HG03066 (cell line): ENCODE measurements around the gene MISP3.
"Not testable (repeated sequence)": the region's sequence is repeated elsewhere in the genome, so short reads cannot be mapped to it uniquely, and the experiment has no call there.

Experiments
- ATAC-seq: cut with Tn5 transposase; IDR thresholded peaks from one replicate; pipeline ENCODE4 v1.9.1; 2021; ENCODE audit warnings: low read depth; ENCODE audit not compliant: unreplicated experiment

Gene MISP3

DNA sequence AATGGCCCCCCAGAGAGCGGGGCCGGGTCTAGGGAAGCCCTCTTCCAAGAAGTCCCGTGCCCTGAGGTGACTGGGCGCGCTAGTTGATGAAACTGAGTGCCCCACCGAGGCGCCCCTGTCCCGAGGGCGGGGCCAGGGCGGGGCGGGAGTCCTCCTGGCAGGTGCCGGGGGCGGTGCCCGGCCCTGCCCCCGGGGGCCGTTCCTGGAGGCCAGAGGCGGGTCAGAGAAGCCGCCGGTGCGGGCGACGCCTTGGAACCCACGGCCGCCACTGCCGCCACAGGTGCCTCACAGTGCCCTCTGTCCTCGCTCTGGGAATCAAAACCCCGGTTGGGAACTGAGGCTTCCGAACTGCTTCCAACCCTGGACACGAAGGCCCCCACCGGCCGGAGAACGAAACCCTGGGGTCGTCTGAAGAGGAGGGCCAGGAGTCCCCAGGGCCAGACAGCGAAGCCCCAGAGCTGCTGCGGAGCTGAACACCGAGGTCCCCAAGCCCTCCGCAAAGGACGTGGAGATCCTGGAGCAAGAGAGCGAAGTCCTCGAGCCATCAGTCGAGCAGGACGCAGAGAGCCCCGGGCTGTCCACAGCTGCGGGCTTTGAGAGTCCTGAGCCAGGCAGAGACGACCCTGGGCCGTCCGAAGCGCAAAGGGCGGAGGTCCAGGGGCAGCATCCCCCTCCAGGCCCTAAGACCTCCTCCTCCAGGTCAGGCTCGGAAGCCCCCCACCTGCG is at the start of gene MISP3:
Gene MISP3, plus strand, starts transcription at position 252 of the 726 bp plus-strand sequence. CDS start 524 bp downstream, outside the sequence.
- ATAC-seq, result no peak

DNA sequence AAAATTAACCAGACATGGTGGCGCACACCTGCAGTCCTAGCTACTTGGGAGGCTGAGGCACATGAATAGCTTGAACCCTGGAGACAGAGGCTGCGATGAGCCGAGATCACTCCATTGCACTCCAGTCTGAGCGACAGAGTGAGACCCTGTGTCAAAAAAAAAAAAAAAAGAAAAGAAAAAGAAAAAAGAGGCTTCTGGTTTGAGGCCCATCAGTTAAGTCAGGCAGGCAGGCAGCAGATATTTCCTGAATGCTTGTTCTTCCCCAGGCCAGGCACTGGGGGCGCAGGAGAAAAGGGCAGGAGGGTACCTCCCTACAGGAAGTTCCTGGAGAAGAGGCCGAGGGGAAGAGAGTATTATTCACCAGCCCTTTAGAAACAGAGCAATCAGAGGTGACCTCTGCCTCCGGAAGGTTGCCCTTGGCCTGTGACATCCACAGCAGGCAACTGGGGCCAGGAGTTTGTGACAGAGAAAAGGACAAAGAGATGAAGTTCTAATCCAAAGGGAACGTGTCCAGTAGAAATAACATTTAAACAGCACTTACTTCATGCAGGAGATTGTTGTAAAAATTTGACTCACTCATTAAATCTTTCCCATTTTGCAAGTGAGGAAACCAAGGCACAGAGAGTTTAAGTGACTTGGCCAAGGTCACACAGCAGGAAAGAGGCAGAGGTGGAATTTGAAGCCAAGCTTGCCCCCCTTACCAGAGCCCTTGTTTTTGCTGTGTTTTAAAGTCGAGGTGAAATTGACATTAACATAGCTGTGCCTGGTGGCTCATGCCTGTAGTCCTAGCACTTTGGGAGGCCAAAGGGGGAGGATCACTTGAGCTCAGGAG is 49.0 kb upstream of the MISP3 start:
- no peak for ATAC-seq

DNA sequence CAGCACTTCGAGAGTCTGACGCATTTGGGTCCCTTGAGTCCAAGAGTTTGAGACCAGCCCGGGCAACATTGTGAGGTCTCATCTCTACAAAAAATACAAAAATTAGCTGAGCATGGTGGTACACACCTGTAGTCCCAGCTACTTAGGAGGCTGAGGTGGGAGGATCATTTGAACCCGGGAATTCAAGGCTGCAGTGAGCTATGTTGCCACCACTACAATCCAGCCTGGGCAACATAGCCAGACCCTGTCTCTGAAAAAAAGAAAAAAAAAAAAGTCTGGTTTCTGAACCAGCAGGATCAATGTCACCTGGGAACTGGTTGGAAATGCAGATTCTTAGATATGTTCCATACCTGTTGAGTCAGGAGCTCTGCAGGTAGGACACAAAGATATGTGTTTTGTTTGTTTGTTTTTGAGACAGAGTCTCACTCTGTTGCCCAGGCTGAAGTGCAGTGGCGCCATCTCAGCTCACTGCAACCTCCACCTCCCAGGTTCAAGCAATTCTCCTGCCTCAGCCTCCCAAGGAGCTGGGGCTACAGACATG is 45.9 kb upstream of the MISP3 start:
- ATAC-seq, result not testable (repeated sequence)

DNA sequence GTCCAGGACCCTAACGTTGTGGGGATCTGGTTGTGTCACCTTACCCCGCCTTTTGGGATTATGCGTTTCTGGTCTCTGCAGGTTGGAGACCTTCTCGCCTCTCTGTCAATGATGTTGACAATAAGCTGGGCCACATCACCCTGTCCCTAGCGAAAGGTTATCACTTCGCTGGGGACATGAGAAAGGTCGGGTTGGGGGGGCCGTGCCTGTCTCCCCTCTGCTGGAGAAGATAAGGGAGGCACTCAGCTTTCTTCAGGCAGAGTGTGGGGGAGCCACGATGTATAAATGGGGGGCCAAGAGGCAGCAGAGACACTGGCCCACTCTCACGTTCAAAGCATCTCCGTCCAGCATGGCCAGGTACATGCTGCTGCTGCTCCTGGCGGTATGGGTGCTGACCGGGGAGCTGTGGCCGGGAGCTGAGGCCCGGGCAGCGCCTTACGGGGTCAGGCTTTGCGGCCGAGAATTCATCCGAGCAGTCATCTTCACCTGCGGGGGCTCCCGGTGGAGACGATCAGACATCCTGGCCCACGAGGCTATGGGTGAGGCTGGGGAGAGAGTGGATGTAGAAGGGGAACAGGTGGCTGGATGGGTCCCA is 44.6 kb upstream of the MISP3 start, which contains the start of gene RLN3:
Gene RLN3, plus strand, starts transcription at position 293 of the 595 bp plus-strand sequence. Its CDS starts 57 bp downstream, at position 350.
- no peak for ATAC-seq

DNA sequence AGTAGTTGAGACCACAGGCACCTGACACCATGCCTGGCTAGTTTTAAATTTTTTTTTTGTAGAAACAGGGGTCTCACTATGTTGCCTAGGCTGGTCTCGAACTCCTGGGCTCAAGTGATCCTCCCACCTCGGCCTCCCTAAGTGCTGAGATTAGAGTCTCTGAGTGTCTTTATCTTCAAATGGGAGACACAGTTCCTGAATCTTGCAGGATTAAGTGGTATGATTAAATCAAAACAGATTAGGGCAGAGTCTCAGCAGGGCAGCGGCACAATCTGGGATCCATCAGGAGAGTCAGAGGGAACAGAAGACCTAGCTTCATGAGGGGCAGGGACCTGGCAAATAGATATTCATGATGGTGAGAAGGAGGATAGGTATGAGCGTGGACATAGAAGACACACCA is 43.7 kb upstream of the MISP3 start:
- ATAC-seq, result no peak

DNA sequence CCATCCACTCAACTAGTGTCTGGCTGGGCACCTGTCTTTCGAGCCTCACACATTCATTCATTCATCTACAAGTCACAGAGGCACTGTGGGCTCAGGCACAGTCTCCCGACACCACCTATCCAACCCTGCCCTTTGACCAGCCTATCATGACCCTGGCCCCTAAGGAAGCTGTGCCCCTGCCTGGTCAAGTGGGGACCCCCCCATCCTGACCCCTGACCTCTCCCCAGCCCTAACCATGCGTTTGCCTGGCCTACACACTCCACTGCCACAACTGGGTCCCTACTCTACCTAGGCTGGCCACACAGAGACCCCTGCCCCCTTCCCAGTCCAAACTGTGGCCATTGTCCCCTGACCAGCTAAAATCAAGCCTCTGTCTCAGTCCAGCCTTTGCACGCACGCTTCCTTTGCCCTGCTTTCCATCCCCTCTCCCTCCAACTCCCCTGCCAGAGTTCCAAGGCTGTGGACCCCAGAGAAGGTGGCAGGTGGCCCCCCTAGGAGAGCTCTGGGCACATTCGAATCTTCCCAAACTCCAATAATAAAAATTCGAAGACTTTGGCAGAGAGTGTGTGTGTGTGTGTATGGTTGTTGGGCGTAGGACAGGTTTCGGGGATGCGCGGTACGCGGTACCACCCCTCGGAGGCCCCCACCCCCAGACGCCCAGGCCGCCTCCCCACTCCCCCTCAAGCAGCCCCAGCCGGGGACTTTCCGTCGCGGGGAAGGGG is 41.4 kb upstream of the MISP3 start:
- ATAC-seq, result peak; percentile 25

DNA sequence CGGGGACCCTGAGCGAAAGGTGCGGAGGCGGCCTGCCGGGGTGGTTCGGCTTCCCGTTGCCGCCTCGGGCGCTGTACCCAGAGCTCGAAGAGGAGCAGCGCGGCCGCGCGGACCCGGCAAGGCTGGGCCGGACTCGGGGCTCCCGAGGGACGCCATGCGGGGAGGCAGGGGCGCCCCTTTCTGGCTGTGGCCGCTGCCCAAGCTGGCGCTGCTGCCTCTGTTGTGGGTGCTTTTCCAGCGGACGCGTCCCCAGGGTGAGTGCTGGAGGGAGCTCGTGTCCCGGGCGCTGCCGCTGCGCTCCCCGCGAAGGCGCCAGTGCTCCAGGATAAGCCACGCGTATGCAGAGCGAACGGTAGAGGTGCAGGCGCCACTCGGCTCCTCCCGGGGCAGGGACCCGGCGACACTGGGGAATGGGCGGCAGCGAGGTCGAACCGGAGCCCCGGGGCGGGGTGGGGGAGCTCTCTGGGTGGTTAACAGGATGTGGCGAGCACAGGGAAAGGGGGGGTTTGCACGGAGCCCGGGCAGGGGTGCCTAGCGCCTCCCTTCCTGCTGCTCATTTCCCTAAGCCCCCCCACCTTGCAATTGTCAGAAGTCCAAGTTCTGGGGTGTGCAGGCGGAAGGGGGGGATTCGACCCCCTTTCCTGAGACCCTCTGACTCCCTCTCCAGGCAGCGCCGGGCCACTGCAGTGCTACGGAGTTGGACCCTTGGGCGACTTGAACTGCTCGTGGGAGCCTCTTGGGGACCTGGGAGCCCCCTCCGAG is 40.7 kb upstream of the MISP3 start, which contains the start of gene IL27RA:
Gene IL27RA, plus strand, starts transcription at position 44 of the 762 bp plus-strand sequence. Its CDS starts 111 bp downstream, at position 155.
- peak; percentile 59 for ATAC-seq

DNA sequence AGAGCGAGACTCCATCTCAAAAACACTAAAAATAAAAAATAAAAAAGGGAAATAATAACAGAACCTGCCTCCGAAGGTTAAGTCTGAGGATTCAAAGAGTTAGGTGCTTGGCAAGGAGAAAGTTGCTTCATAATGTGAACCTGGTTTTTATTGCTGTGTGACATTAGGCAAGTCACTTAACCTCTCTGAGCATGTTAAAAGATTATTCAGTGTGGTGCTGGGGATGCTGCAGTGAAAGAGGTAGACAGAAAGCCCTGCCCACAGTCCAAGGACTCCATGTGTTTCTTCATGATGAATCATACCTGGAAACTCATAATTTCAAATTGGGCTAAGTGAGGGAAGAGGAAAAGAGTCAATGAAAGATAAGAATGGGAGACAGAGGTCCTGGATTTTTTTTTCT is 38.6 kb upstream of the MISP3 start:
- ATAC-seq, result no peak

DNA sequence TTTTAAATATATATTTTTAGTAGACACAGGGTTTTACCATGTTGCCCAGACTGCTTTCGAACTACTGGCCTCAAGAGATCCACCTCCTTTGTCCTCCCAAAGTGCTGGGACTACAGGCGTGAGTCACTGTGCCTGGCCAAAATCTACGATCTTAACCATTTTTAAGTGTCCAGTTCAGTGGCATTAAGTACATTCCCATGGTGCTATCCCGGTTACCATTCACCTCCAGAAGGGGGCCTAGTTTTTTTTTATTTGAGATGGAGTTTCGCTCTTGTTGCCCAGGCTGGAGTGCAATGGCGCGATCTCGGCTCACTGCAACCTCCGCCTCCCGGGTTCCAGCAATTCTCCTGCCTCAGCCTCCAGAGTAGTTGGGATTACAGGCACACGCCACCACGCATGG is 37.4 kb upstream of the MISP3 start:
- ATAC-seq, result not testable (repeated sequence)

DNA sequence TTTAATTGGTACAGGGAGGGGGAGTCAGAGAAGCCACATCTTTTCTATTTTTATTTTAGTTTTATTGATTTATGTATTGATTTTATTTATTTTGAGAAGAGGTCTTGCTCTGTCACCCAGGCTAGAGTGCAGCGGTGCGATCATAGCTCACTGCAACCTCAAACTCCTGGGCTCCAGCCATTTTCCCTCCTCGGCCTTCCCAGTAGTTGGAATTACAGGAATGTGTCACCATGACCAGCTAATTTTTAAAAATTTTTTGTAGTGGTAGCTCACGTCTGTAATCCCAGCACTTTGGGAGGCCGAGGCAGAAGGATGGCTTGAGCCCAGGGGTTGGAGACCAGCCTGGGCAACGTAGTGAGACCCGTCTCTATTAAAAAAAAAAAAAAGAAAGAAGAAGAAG is 36.9 kb upstream of the MISP3 start:
- no peak for ATAC-seq

DNA sequence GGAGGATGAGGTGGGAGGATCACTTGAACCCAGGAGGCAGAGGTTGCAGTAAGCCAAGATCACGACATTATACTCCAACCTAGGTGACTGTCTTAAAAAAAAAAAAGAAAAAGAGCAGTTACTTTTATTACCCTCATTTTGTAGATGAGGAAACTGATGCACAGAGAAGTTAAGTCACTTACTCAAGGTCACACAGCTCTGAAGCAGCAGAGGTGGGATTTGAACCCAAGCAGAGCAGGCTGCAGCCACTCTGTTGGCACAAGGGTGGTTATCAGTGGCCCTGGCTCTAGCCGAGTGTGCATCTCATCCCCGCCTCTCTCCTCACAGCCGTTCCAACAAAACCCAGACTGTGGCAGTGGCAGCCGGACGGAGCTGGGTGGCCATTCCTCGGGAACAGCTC is 33.4 kb upstream of the MISP3 start:
- ATAC-seq, result no peak

DNA sequence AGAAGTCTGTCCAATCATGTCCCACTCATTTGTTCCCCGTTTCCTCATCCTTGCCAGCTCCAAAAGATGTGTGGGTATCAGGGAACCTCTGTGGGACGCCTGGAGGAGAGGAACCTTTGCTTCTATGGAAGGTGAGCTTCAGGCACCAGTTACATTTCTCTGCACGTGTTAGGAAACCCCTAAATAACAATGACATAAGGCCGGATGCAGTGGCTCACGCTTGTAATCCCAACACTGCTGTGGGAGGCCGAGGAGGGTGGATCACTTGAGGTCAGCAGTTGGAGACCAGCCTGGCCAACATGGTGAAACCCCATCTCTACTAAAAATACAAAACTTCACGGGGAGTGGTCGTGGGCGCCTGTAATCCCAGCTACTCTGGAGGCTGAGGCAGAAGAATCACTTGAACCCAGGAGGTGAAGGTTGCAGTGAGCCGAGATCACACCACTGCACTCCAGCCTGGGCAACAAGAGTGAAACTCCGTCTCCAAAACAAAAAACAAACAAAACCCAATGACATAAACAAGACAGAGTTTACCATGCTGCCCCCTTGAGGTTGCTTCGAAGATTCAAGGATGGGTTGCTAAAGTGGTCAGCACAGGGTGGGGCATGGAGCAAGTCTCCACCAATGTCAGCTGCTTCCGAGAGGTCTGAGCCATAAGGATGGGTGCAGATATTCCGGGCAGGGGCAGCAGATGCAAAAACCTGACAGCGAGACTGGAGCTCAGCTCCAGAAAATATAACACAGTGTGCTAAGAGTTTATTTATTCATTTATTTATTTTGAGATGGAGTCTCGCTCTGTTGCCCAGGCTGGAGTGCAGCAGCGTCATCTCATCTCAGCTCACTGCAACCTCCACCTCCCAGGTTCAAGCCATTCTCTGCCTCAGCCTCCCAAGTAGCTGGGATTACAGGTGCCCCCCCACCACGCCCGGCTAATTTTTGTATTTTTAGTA is 29.7 kb upstream of the MISP3 start:
- ATAC-seq, result not testable (repeated sequence)

DNA sequence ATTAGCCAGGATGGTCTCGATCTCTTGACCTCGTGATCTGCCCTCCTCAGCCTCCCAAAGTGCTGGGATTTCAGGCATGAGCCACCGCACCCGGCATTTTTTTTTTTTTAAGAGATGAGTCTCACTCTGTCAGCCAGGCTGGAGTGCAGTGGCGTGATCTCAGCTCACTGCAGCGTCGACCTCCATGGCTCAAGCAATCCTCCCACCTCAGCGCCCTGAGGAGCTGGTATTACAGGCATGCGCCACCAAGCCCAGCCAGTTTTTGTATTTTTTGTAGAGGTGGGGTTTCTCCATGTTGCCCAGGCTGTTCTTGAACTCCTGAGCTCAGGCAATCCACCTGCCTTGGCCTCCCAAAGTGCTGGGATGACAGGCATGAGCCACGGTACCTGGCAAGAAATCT is 24.7 kb upstream of the MISP3 start:
- ATAC-seq, result not testable (repeated sequence)

DNA sequence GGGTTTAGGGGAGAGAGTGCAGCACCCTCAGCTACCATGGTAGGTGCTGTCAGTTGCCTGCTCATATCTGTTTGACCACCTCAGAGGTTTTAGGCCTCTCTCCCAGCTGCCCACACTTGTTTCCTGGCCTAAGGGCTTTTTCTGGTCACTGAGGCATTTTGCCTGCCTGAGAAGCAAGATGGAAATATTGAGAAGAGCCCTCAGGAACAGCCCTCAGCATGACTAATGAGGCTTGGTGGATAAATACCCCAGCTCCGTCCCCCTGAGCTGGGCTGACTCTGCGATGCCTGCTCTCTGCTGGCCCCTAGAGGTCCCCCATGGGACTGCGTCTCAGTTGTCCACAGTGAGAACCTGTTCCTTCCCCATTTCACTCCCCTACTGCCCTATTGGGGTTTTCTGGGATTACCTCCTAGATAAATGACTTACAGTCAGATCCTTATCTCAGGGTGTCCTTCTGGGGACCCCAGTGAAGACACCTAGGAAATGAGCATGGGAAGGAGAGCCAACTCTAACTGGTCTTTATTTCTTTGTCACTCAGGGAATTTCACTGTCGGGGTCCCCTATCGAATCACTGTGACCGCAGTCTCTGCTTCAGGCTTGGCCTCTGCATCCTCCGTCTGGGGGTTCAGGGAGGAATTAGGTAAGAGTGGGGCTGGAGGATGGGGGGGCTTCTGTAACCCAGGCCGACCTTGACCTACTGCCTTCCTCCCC is 24.0 kb upstream of the MISP3 start:
- ATAC-seq, result no peak

DNA sequence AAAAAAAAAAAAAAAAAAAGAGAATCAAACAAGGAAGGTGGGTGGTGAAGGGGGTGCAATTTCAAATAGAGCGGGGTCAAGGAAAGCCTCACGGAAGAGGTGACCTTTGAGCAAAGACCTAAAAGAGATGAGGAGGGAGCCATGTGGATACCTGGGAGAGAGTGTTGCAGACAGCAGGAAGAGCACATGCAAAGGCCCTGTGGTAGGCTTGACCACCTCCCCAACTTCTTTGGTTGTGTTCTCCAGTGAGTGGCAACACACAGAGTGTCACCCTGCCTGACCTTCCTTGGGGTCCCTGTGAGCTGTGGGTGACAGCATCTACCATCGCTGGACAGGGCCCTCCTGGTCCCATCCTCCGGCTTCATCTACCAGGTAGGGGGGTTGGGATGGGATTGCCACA is 22.1 kb upstream of the MISP3 start:
- ATAC-seq, result no peak

DNA sequence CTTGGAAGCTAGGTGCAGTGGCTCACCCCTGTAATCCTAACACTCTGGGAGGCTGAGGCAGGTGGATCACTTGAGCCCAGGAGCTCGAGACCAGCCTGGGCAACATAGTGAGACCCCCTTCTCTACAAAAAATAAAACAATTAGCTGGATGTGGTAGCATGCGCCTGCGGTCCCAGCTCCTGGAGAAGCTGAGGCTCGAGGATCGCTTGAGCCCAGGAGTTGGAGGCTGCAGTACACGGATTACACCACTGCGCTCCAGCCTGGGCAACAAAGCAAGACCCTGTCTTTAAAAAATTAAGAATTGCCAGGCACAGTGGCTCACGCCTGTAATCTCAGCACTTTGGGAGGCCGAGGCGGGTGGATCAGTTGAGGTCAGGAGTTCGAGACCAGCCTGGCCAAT is 21.6 kb upstream of the MISP3 start:
- not testable (repeated sequence) for ATAC-seq

DNA sequence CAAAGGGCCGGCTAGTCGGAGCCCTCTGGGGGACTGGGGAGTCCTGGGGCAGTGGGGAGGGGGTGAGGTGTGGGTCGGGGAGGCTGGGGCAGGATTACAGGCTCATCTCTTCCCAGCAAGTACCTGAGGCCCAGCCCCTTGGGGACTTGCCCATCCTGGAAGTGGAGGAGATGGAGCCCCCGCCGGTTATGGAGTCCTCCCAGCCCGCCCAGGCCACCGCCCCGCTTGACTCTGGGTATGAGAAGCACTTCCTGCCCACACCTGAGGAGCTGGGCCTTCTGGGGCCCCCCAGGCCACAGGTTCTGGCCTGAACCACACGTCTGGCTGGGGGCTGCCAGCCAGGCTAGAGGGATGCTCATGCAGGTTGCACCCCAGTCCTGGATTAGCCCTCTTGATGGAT is 20.6 kb upstream of the MISP3 start:
- no peak for ATAC-seq

DNA sequence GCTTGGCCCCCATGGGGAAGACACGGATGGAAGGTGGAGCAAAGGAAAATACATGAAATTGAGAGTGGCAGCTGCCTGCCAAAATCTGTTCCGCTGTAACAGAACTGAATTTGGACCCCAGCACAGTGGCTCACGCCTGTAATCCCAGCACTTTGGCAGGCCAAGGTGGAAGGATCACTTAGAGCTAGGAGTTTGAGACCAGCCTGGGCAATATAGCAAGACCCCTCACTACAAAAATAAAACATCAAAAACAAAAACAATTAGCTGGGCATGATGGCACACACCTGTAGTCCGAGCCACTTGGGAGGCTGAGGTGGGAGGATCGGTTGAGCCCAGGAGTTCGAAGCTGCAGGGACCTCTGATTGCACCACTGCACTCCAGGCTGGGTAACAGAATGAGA is 20.1 kb upstream of the MISP3 start:
- ATAC-seq, result no peak
